ENCODE measurements around the gene SCP2.

DNA sequence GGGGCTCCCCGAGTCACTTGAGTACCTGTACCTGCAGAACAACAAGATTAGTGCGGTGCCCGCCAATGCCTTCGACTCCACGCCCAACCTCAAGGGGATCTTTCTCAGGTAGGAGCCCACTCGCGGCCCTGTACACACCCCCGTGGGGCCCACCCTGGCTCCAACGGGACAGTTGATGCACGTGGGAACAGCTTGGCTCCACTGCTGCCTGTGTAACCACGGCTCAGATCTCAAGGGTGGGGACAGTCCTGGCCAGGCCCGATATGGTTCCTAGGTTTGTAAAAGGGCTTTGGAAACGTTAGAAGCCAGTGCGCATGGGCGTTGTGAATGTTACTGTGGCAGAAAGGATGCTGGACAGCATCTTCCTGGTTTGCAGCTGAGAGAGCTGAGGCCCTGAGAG, 153.7 kb downstream of the SCP2 start:
- TF ChIP-seq CTCF (IDR thresholded peaks at IDR 0.05): no peak
- no peak for TF ChIP-seq POLR2A (IDR thresholded peaks at IDR 0.05)
- no peak for TF ChIP-seq EP300 (IDR thresholded peaks at IDR 0.05)
